Measurements from ENCODE around the gene GAB4. TPM values are rescaled to one million over a fixed set of nuclear protein-coding genes. Genes with fewer than 3 reads are reported as not detected.

Gene GAB4
- total and polyA plus RNA-seq, 8 donors: not detected

DNA sequence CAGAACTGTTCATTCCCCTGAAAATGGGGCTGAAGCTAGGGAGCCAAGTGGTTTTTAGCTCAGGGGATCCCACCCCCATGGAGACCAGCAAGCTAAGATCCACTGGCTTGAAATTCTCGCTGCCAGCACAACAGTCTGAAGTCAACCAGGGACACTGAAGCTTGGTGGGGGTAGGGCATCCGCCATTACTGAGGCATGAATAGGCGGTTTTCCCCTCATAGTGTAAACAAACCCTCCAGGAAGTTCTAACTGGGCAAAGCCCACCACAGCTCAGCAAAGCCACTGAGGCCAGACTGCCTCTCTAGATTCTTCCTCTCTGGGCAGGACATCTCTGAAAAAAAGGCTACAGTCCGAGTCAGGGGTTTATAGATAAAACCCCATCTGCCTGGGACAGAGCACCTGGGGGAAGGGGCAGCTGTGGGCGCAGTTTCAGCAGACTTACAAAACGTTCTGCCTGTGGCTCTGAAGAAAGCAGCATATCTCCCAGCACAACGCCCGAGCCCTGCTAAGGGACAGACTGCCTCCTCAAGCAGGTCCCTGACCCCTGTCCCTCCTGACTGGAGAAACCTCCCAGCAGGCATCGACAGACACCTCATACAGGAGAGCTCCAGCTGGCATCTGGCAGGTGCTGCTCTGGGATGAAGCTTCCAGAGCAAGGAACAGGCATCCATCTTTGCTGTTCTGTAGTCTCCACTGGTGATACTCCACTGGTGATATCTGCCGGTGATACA lies 32.7 kb downstream of the GAB4 start:
- H3K9me3 ChIP-seq: no peaks in the 10 kb centered on the region
- TF ChIP-seq, protein P1, sequence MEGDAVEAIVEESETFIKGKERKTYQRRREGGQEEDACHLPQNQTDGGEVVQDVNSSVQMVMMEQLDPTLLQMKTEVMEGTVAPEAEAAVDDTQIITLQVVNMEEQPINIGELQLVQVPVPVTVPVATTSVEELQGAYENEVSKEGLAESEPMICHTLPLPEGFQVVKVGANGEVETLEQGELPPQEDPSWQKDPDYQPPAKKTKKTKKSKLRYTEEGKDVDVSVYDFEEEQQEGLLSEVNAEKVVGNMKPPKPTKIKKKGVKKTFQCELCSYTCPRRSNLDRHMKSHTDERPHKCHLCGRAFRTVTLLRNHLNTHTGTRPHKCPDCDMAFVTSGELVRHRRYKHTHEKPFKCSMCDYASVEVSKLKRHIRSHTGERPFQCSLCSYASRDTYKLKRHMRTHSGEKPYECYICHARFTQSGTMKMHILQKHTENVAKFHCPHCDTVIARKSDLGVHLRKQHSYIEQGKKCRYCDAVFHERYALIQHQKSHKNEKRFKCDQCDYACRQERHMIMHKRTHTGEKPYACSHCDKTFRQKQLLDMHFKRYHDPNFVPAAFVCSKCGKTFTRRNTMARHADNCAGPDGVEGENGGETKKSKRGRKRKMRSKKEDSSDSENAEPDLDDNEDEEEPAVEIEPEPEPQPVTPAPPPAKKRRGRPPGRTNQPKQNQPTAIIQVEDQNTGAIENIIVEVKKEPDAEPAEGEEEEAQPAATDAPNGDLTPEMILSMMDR (IDR thresholded peaks at IDR 0.05): no peak
- TF ChIP-seq EP300 (IDR thresholded peaks at IDR 0.05): no peak
- TF ChIP-seq POLR2A (IDR thresholded peaks at IDR 0.05): no peak
- TF ChIP-seq POLR2AphosphoS5 (IDR thresholded peaks at IDR 0.05): no peak
- no peak overlapping the region for H3K27ac ChIP-seq
- H3K4me3 ChIP-seq: no peak overlapping the region
- no peak for DNase-seq
- H3K36me3 ChIP-seq: no peaks in the 10 kb centered on the region
- 63 to 68% (median 65%) methylated on average over 9 to 10 of the region's 10 CpGs for WGBS, 5 donors
- intact Hi-C loops (cut with DNase I; ENCODE audit: low total_unique reads): no loop called here
- H3K4me1 ChIP-seq: no peaks in the 10 kb centered on the region
- H3K27me3 ChIP-seq: peaks cover 0 to 31% (median 4%) of the 10 kb centered on the region in 3 donors

DNA sequence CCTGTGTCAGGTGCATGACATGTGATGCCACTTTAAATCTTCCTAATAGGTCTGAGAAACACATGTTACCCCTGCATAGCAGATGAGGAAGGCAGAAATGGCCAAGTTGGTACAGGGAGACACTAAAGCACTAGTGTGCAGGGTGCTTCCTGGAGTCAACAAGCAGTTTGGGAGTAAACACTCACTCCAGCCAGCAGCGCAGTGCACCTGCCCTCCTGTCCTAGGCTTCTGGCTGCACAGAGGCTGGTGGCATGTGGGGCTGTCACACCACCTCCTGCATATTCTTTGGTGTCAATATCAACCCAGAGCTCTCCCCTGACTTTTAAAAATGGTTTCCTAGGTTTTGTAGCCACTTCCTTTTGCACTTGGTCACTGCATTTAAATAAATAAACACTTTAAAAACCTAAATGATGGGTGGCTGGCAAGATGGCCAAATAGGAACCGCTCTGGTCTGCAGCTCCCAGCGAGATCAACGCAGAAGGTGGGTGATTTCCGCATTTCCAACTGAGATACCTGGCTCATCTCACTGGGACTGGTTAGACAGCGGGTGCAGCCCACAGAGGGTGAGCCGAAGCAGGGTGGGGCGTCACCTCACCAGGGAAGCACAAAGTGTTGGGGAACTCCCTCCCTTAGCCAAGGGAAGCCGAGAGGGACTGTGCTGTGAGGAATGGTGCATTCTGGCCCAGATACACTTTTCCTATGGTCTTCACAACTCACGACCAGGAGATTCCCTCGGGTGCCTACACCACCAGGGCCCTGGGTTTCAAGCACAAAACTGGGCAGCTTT lies 33.5 kb downstream of the GAB4 start:
- TF ChIP-seq, protein P1 (IDR thresholded peaks at IDR 0.05): no peak
- no peak for TF ChIP-seq EP300 (IDR thresholded peaks at IDR 0.05)
- TF ChIP-seq POLR2AphosphoS5 (IDR thresholded peaks at IDR 0.05): no peak
- Histone ChIP-seq H3K27ac (no peak overlapping the region), H3K36me3 (no peaks in the 10 kb centered on the region), H3K9me3 (no peaks in the 10 kb centered on the region), H3K4me3 (no peak overlapping the region), H3K4me1 (no peaks in the 10 kb centered on the region), H3K27me3 (peaks cover 0 to 31% (median 6%) of the 10 kb centered on the region in 3 donors)
- no peak for DNase-seq
- WGBS, 5 donors: 71 to 77% (median 76%) methylated on average over 10 to 11 of the region's 11 CpGs
- intact Hi-C loops (cut with DNase I; ENCODE audit: low total_unique reads): no loop called here

DNA sequence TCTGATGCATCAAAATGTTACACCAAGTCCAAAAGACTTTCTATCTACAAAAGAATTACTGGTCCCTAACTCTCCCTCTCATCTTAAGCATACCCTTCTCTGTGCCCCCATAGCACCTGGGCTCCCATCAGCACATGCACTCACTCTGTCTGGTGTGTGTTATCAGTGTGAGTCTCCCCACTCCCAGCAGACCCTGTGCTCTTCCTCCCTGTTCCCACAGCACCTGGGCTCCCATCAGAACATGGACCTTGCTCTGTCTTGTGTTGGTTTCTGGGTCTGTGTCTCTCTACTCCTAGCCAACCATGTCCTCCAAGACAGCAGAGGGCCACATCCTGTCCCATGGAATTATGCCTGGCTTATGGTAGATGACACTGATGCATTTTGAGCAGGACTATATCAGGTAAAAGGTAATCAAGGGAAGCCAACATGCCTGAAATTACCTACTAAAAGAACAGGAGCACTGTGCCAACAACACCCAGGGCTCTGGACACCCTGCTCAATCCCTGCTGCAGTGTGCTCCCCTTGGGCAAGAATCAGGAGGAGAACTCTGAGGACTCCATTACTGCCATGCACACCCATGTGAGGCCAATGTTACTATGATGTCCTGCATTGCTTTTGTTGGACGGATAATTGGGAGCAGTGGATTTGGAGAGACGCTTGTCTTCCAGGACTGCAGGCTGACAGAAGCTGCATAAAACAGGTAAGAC lies 34.3 kb downstream of the GAB4 start:
- H3K36me3 ChIP-seq: no peaks in the 10 kb centered on the region
- H3K9me3 ChIP-seq: no peaks in the 10 kb centered on the region
- H3K27me3 ChIP-seq: peaks cover 0 to 31% (median 7%) of the 10 kb centered on the region in 3 donors
- no peak overlapping the region for H3K27ac ChIP-seq
- intact Hi-C loops (cut with DNase I; ENCODE audit: low total_unique reads): no loop called here
- H3K4me1 ChIP-seq: no peaks in the 10 kb centered on the region
- peak in 1 of 2 donors; percentile 4 for DNase-seq
- TF ChIP-seq POLR2A (IDR thresholded peaks at IDR 0.05) (no peak), EP300 (IDR thresholded peaks at IDR 0.05) (no peak), POLR2AphosphoS5 (IDR thresholded peaks at IDR 0.05) (no peak)
- TF ChIP-seq, protein P1 (IDR thresholded peaks at IDR 0.05): no peak
- H3K4me3 ChIP-seq: no peak overlapping the region
- 85 to 95% (median 94%) methylated on average over 2 of the region's 2 CpGs for WGBS, 5 donors

DNA sequence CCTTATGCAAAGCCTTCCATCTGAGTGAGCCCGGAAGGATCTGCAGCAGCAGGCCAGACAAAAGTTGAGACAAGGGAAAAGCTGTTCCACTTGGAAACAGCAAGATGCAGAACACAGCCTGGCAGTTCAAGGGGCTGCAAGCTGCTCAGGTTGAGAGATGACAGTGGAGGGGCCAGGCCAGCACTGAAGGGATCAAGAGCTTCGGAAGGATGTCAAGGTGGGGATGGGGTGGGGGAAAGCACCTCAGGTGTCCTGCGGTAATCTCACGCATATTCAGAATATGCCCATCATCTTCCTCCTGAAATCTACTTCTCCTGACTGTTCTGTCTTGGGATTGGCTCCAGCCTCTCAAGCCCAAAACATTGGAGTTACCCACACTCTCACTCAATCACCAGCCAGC lies 35.7 kb downstream of the GAB4 start:
- TF ChIP-seq EP300 (IDR thresholded peaks at IDR 0.05): no peak
- no peak for TF ChIP-seq POLR2AphosphoS5 (IDR thresholded peaks at IDR 0.05)
- TF ChIP-seq, protein P1 (IDR thresholded peaks at IDR 0.05): no peak
- TF ChIP-seq POLR2A (IDR thresholded peaks at IDR 0.05): no peak
- WGBS, 5 donors: 85 to 98% (median 91%) methylated on average over 3 to 4 of the region's 4 CpGs

More for the DNA sequence above, 35.7 kb downstream of the GAB4 start:
- no peaks in the 10 kb centered on the region for H3K36me3 ChIP-seq
- H3K4me1 ChIP-seq: no peaks in the 10 kb centered on the region
- no peak overlapping the region for H3K27ac ChIP-seq
- peak in 1 of 2 donors; percentile 10 for DNase-seq
- no peak overlapping the region for H3K4me3 ChIP-seq
- intact Hi-C loops (cut with DNase I; ENCODE audit: low total_unique reads): no loop called here
- peaks cover 0 to 31% (median 7%) of the 10 kb centered on the region in 3 donors for H3K27me3 ChIP-seq
- no peaks in the 10 kb centered on the region for H3K9me3 ChIP-seq

Measured in stomach (tissue), 9 donors.